ENCODE results near the gene NSD2. TPM values are rescaled to one million over a fixed set of nuclear protein-coding genes. Genes with fewer than 3 reads are reported as not detected.
"Not testable (repeated sequence)": the region's sequence is repeated elsewhere in the genome, so short reads cannot be mapped to it uniquely, and the experiment has no call there.

NSD2 gene
- total RNA-seq, 1 donor from 2014 or later: 85.6 TPM

GRCh38 chr4:2008921-2009650, 137.9 kb downstream of the NSD2 start, which contains the start of gene NELFA:
NELFA (minus strand) TSS chr4:2008974; CDS start chr4:2008959, 15 bp downstream.
- peak within 1 kb of the TSS; percentile 86 for H3K4me3 ChIP-seq (ENCODE audit: low read depth, low read length)
- TF ChIP-seq CTCF (conservative IDR thresholded peaks at IDR 0.05; ENCODE audit: low read depth, low read length): no peak
- peak; percentile 61 for DNase-seq (ENCODE audit: low read depth)

GRCh38 chr4:2009651-2010233, 138.5 kb downstream of the NSD2 start:
- DNase-seq (ENCODE audit: low read depth): peak; percentile 59
- H3K4me3 ChIP-seq (ENCODE audit: low read depth, low read length): peak overlapping the region; percentile 86
- TF ChIP-seq CTCF (conservative IDR thresholded peaks at IDR 0.05; ENCODE audit: low read depth, low read length): peak; percentile 48

GRCh38 chr4:2011583-2011982, 140.4 kb downstream of the NSD2 start:
- no peak for DNase-seq (ENCODE audit: low read depth)
- no peak overlapping the region for H3K4me3 ChIP-seq (ENCODE audit: low read depth, low read length)
- no peak for TF ChIP-seq CTCF (conservative IDR thresholded peaks at IDR 0.05; ENCODE audit: low read depth, low read length)

DNA sequence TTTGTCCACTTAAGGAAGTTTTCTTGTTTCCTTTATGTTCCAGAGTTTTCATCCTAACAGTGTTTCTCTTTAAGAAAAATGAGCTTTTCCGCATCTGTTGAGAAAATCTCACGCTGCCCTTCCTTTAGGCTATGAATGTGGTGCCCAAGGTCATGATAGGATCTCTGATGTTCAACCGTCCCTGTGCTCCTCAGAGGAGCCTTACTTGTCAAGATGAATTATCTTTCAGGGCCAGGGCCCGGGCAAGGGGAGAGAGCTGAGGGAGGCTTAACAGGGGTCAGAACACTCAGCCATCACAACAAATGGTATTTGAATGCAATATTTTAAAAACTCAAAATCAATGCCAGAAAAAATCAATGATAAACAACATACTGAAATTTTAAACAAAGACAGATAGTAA, 143.8 kb downstream of the NSD2 start:
- TF ChIP-seq CTCF (conservative IDR thresholded peaks at IDR 0.05; ENCODE audit: low read depth, low read length): no peak
- no peak overlapping the region for H3K4me3 ChIP-seq (ENCODE audit: low read depth, low read length)
- no peak for DNase-seq (ENCODE audit: low read depth)

GRCh38 chr4:2021358-2022018, 150.3 kb downstream of the NSD2 start:
- not testable (repeated sequence) for DNase-seq (ENCODE audit: low read depth); H3K4me3 ChIP-seq (ENCODE audit: low read depth, low read length)

- no peak overlapping the region for H3K4me3 ChIP-seq (ENCODE audit: low read depth, low read length)
- TF ChIP-seq CTCF (conservative IDR thresholded peaks at IDR 0.05; ENCODE audit: low read depth, low read length): no peak
- DNase-seq (ENCODE audit: low read depth): no peak
These were observed 153.5 kb downstream of the NSD2 start for GRCh38 chr4:2024683-2025082.

DNA sequence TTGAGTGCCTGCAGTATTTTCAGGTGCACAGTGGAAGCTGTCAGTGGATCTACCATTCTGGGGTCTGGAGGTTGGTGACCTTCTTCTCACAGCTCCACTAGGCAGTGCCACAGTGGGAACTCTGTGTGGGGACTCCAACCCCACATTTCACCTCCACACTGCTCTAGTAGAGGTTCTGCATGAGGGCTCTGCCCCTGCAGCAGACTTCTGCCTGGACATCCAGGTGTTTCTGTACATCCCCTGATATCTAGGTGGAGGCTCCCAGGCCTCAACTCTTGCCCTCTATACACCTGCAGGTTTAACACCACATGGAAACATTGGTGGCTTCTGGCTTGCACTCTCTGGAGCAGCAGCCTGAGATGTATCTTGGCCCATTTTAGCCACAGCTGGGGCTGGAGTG, 154.6 kb downstream of the NSD2 start:
- DNase-seq (ENCODE audit: low read depth): no peak
- H3K4me3 ChIP-seq (ENCODE audit: low read depth, low read length): no peak overlapping the region
- no peak for TF ChIP-seq CTCF (conservative IDR thresholded peaks at IDR 0.05; ENCODE audit: low read depth, low read length)

DNA sequence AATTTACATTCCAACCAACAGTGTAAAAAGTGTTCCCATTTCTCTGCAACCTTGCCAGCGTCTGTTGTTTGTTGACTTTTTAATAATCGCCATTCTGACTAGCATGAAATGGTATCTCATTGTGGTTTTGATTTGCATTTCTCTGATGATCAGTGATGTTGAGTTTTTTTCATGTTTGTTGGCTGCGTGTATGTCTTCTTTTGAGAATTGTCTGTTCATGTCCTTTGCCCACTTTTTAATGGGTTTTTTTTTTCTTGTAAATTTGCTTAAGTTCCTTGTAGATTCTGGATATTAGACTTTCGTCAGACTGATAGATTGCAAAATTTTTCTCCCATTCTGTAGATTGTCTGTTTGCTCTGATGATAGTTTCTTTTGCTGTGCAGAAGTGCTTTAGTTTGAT, 155.9 kb downstream of the NSD2 start:
- H3K4me3 ChIP-seq (ENCODE audit: low read depth, low read length); DNase-seq (ENCODE audit: low read depth): not testable (repeated sequence)

GRCh38 chr4:2031161-2031560, 160.0 kb downstream of the NSD2 start:
- DNase-seq (ENCODE audit: low read depth); H3K4me3 ChIP-seq (ENCODE audit: low read depth, low read length): not testable (repeated sequence)

All from epithelial cell of proximal tubule (primary cell).